HCT116 (cell line): ENCODE results near the gene TNFRSF6B. TPM values are rescaled to one million over a fixed set of nuclear protein-coding genes. Genes with fewer than 3 reads are reported as not detected.

ENCODE experiments used
- ATAC-seq: fragments of 200-7000 bp; cut with Tn5 transposase; 2 replicates; pipeline ENCODE4 v1.9.1; 2020; ENCODE audit warnings: mild to moderate bottlenecking, moderate library complexity
- BruUV-seq: library from RNA; stranded (reverse); fragments of 400-500 nt; replicated peaks from 2 replicates; lab custom pipeline; 2021; lab: Mats Ljungman, UMichigan
- CTCF ChIA-PET: fragments of 300-600 bp; sonication (Branson Sonifier 250); formaldehyde crosslinking; loops from one replicate; lab custom pipeline; 2021; ENCODE audit warnings: antibody characterized with exemption; lab: Charles Lee
- POLR2A ChIA-PET: fragments of 300-600, 350-600 bp; sonication (Branson Sonifier 250); formaldehyde crosslinking; loops from one replicate; lab custom pipeline; 2021; ENCODE audit warnings: antibody characterized with exemption; lab: Charles Lee
- RAD21 ChIA-PET, 2 experiments: fragments of 300-600 bp; sonication (Branson Sonifier 250); formaldehyde crosslinking; loops; one replicate each; lab custom pipeline; 2023; ENCODE audit warnings: low total read pairs in 2 of 2; ENCODE audit not compliant: uncharacterized antibody in 2 of 2, unreplicated experiment in 2 of 2, low non-redundant PET in 1 of 2; lab: Charles Lee
- DNase-seq: peaks from one replicate; pipeline ENCODE4 v3.0.0-alpha.2; 2010; ENCODE audit warnings: low read depth, low spot score
- H2AFZ ChIP-seq: fragments of 200-600 bp; shearing (Covaris generic), sonication (generic); 2 replicates; pipeline ENCODE4 v1.6.1; 2017; ENCODE audit warnings: low read depth, mixed run types, mixed read lengths, antibody characterized with exemption, low read length; ENCODE audit not compliant: poor library complexity, severe bottlenecking
- H3K27ac ChIP-seq: 2 replicates; pipeline ENCODE4 v1.5.1; 2012; ENCODE audit warnings: low read depth, low read length
- H3K27me3 ChIP-seq: fragments of 200-600 bp; sonication (generic); 2 replicates; pipeline ENCODE4 v1.6.1; 2016; ENCODE audit warnings: mixed run types, low read length, mixed read lengths; ENCODE audit not compliant: insufficient read depth
- H3K36me3 ChIP-seq, 2 experiments: fragments of 200-500 bp in 1 of 2; fragments of 200-600 bp in 1 of 2; sonication (Bioruptor generic) in 1 of 2; sonication (generic) in 1 of 2; 2 replicates each; pipeline versions ENCODE4 v1.5.1 to v1.6.1; 2014 to 2016; ENCODE audit warnings: low read length in 2 of 2, inconsistent platforms in 1 of 2, mixed read lengths in 1 of 2, mixed run types in 1 of 2; ENCODE audit not compliant: insufficient read depth in 2 of 2, control insufficient read depth in 1 of 2
- H3K4me1 ChIP-seq, 2 experiments: fragments of 200-600 bp in 1 of 2; sonication (generic) in 1 of 2; 2 replicates each; pipeline versions ENCODE4 v1.5.1 to v1.6.1; 2012 to 2017; ENCODE audit warnings: low read length in 2 of 2, inconsistent platforms in 1 of 2, mild to moderate bottlenecking in 1 of 2, mixed read lengths in 1 of 2, mixed run types in 1 of 2, moderate library complexity in 1 of 2; ENCODE audit not compliant: insufficient read depth in 2 of 2, control insufficient read depth in 1 of 2
- H3K4me2 ChIP-seq: fragments of 200-600 bp; sonication (generic); 2 replicates; pipeline ENCODE4 v1.6.1; 2017; ENCODE audit warnings: mixed run types, low read length, mixed read lengths
- H3K4me3 ChIP-seq, 2 experiments: fragments of 200-600 bp in 1 of 2; sonication (generic) in 1 of 2; replicated peaks in 1 of 2; 2 replicates each; pipeline ENCODE4 v1.5.1; 2011 to 2016; ENCODE audit warnings: low read length in 2 of 2, control low read depth in 1 of 2, low read depth in 1 of 2, mild to moderate bottlenecking in 1 of 2, mixed read lengths in 1 of 2, mixed run types in 1 of 2
- H3K79me2 ChIP-seq: fragments of 200-600 bp; sonication (generic); 2 replicates; pipeline ENCODE4 v1.6.1; 2017; ENCODE audit warnings: mild to moderate bottlenecking, mixed run types, low read length, moderate library complexity, mixed read lengths; ENCODE audit not compliant: insufficient read depth
- H3K9ac ChIP-seq: fragments of 200-600 bp; sonication (generic); 2 replicates; pipeline ENCODE4 v1.6.1; 2016; ENCODE audit warnings: low read length, mixed read lengths
- H3K9me2 ChIP-seq: fragments of 200-600 bp; sonication (generic), shearing (Covaris generic); 2 replicates; pipeline ENCODE4 v1.6.1; 2017; ENCODE audit warnings: mixed run types, mild to moderate bottlenecking, moderate library complexity; ENCODE audit not compliant: insufficient read depth
- H3K9me3 ChIP-seq, 2 experiments: fragments of 200-500 bp in 1 of 2; fragments of 200-600 bp in 1 of 2; sonication (Bioruptor generic) in 1 of 2; sonication (generic) in 1 of 2; 2 replicates each; pipeline ENCODE4 v1.6.1; 2014 to 2017; ENCODE audit warnings: low read length in 2 of 2, mixed read lengths in 2 of 2, inconsistent platforms in 1 of 2, low read depth in 1 of 2, mild to moderate bottlenecking in 1 of 2, mixed run types in 1 of 2, moderate library complexity in 1 of 2; ENCODE audit not compliant: control insufficient read depth in 1 of 2, insufficient read depth in 1 of 2
- H4K20me1 ChIP-seq: fragments of 200-600 bp; sonication (generic), shearing (Covaris generic); 2 replicates; pipeline ENCODE4 v1.6.1; 2017; ENCODE audit warnings: mixed run types, mild to moderate bottlenecking, moderate library complexity; ENCODE audit not compliant: insufficient read depth
- ATF3 ChIP-seq: IDR thresholded peaks from 2 replicates; pipeline ENCODE4 v1.6.1; 2012
- CTCF ChIP-seq, 3 experiments: fragments of 200-600 bp in 1 of 3; sonication (generic) in 1 of 3; IDR thresholded peaks in 2 of 3; conservative IDR thresholded peaks in 1 of 3; 2 replicates each; pipeline ENCODE4 v1.5.1; 2012 to 2017; ENCODE audit warnings: low read depth in 2 of 3, low read length in 2 of 3, antibody characterized with exemption in 1 of 3, borderline replicate concordance in 1 of 3, control low read depth in 1 of 3, mild to moderate bottlenecking in 1 of 3, mixed read lengths in 1 of 3, mixed run types in 1 of 3, moderate library complexity in 1 of 3; ENCODE audit not compliant: insufficient read depth in 1 of 3
- EGR1 ChIP-seq: IDR thresholded peaks from 2 replicates; pipeline ENCODE4 v1.6.1; 2012; ENCODE audit warnings: low read depth
- ELF1 ChIP-seq: IDR thresholded peaks from 2 replicates; pipeline ENCODE4 v1.6.1; 2012; ENCODE audit warnings: low read depth, borderline replicate concordance
- EZH2 ChIP-seq: fragments of 200-600 bp; sonication (generic); IDR thresholded peaks from 2 replicates; pipeline ENCODE4 v1.6.1; 2017; ENCODE audit warnings: antibody characterized with exemption, mixed run types
- FOSL1 ChIP-seq: IDR thresholded peaks from 2 replicates; pipeline ENCODE4 v1.6.1; 2012; ENCODE audit warnings: low read depth
- POLR2AphosphoS5 ChIP-seq: IDR thresholded peaks from 2 replicates; pipeline ENCODE4 v1.6.1; 2011; ENCODE audit warnings: mild to moderate bottlenecking, low read depth, low read length, moderate library complexity
- RAD21 ChIP-seq: IDR thresholded peaks from 2 replicates; pipeline ENCODE4 v1.6.1; 2012; ENCODE audit warnings: low read depth, mild to moderate bottlenecking
- REST ChIP-seq: IDR thresholded peaks from 2 replicates; pipeline ENCODE4 v1.6.1; 2012; ENCODE audit warnings: low read depth
- SIN3A ChIP-seq: IDR thresholded peaks from 2 replicates; pipeline ENCODE4 v1.6.1; 2012; ENCODE audit warnings: low read depth
- SP1 ChIP-seq: IDR thresholded peaks from 2 replicates; pipeline ENCODE4 v1.6.1; 2012; ENCODE audit warnings: low read depth
- TCF7L2 ChIP-seq: IDR thresholded peaks from 2 replicates; pipeline ENCODE4 v1.7.0; 2011; ENCODE audit warnings: borderline replicate concordance, inconsistent platforms; ENCODE audit not compliant: insufficient read depth, insufficient read length; ENCODE audit errors: extremely low read depth
- YY1 ChIP-seq: IDR thresholded peaks from 2 replicates; pipeline ENCODE4 v1.6.1; 2011; ENCODE audit warnings: low read length, low read depth, moderate library complexity, mild to moderate bottlenecking; ENCODE audit not compliant: insufficient replicate concordance; ENCODE audit errors: extremely low read depth
- ZBTB33 ChIP-seq: IDR thresholded peaks from 2 replicates; pipeline ENCODE4 v1.6.1; 2011; ENCODE audit warnings: mild to moderate bottlenecking, low read length, moderate library complexity; ENCODE audit not compliant: insufficient replicate concordance; ENCODE audit errors: extremely low read depth
- ZFX ChIP-seq: fragments of 450-650 bp; IDR thresholded peaks from 2 replicates; pipeline ENCODE4 v1.6.1; 2017
- ZNF274 ChIP-seq: fragments of 200-500 bp; sonication (Bioruptor generic); IDR thresholded peaks from 2 replicates; pipeline ENCODE4 v1.6.1; 2014; ENCODE audit warnings: mild to moderate bottlenecking, low read depth, low read length, inconsistent platforms
- intact Hi-C: fragments of 100-400 bp; cut with micrococcal nuclease; formaldehyde crosslinking; loops from 2 replicates; pipeline ENCODE4 v1.10.0; 2022
- total RNA-seq: library from RNA; stranded (reverse); gene quantifications from one replicate; pipeline ENCODE4 v1.2.1, GENCODE V29; 2021; ENCODE audit not compliant: unreplicated experiment

The TNFRSF6B gene
- total RNA-seq, 1 experiment from 2014 or later: 147 TPM

- intact Hi-C loops: no loop called here
- Histone ChIP-seq H3K9me3 (no peaks in the 10 kb centered on the region), H3K79me2 (peaks cover 35% of the 10 kb centered on the region), H3K27ac (no peak overlapping the region), H3K4me1 (peaks cover 25 to 55% of the 10 kb centered on the region in 2 experiments), H3K4me2 (no peak overlapping the region), H2AFZ (no peak overlapping the region), H3K4me3 (no peak overlapping the region), H3K27me3 (no peaks in the 10 kb centered on the region), H4K20me1 (no peaks in the 10 kb centered on the region), H3K9me2 (no peaks in the 10 kb centered on the region), H3K36me3 (no peaks in the 10 kb centered on the region), H3K9ac (no peak overlapping the region)
- RAD21 ChIA-PET: no interaction called here
- ATAC-seq (no peak), DNase-seq (no peak)
- TF ChIP-seq ZFX: no peak
- no peak for TF ChIP-seq SIN3A
- no peak for TF ChIP-seq EGR1
- no peak for TF ChIP-seq ZBTB33
- no peak for TF ChIP-seq ZNF274
- TF ChIP-seq SP1: no peak
- TF ChIP-seq ELF1: no peak
- TF ChIP-seq EZH2: no peak
- no peak for TF ChIP-seq TCF7L2
- TF ChIP-seq CTCF (IDR thresholded peaks at IDR 0.05 in 2 of 3, conservative IDR thresholded peaks at IDR 0.05 in 1 of 3; ENCODE audit: borderline replicate concordance in 1 of 3, insufficient read depth in 1 of 3, low read depth in 2 of 3, low read length in 2 of 3): no peak
- TF ChIP-seq FOSL1: no peak
- TF ChIP-seq POLR2AphosphoS5: no peak
- no peak for TF ChIP-seq REST
- no peak for TF ChIP-seq RAD21
- TF ChIP-seq YY1: no peak
- no peak for TF ChIP-seq ATF3
- POLR2A ChIA-PET: interaction anchor here (0.8 kb wide), 1 partner anchor 28 kb away, joined by 3 read pairs; the partner anchor contains the start of gene GMEB2
- CTCF ChIA-PET: no interaction called here
- BruUV-seq: no TSS peak
Observed at GRCh38 chr20:63655249-63655648, 41.2 kb upstream of the TNFRSF6B start.
